Skeletal muscle tissue (tissue), 4 donors: ENCODE data around the gene EDC3. TPM values are rescaled to one million over a fixed set of nuclear protein-coding genes. Genes with fewer than 3 reads are reported as not detected.

Source experiments
- H3K27ac ChIP-seq: one replicate; pipeline ENCODE4 v1.7.0; 2013; ENCODE audit warnings: mild to moderate bottlenecking, low read depth, low read length, inconsistent platforms
- H3K27me3 ChIP-seq, 3 donors: one replicate each; pipeline ENCODE4 v1.7.0; 2013; ENCODE audit warnings: low read length in 3 of 3; ENCODE audit not compliant: control insufficient read depth in 3 of 3, insufficient read depth in 3 of 3
- H3K36me3 ChIP-seq, 3 donors: one replicate each; pipeline ENCODE4 v1.7.0; 2013; ENCODE audit warnings: low read length in 3 of 3; ENCODE audit not compliant: control insufficient read depth in 3 of 3, insufficient read depth in 3 of 3
- H3K4me1 ChIP-seq, 3 donors: one replicate each; pipeline ENCODE4 v1.7.0; 2013; ENCODE audit warnings: low read length in 3 of 3, mild to moderate bottlenecking in 3 of 3; ENCODE audit not compliant: control insufficient read depth in 3 of 3, insufficient read depth in 3 of 3
- H3K4me3 ChIP-seq, 3 donors: one replicate each; pipeline ENCODE4 v1.7.0; 2013; ENCODE audit warnings: low read length in 3 of 3
- H3K9ac ChIP-seq, 3 donors: one replicate each; pipeline ENCODE4 v1.7.0; 2013; ENCODE audit warnings: low read length in 3 of 3, mild to moderate bottlenecking in 3 of 3, moderate library complexity in 2 of 3, low read depth in 1 of 3
- H3K9me3 ChIP-seq, 3 donors: one replicate each; pipeline ENCODE4 v1.7.0; 2013; ENCODE audit warnings: low read length in 3 of 3; ENCODE audit not compliant: control insufficient read depth in 3 of 3
- total RNA-seq: library from RNA; depleted of rRNA; stranded (reverse); fragments of >200 nt; gene quantifications from one replicate; pipeline ENCODE4 v1.2.3, GENCODE V29; 2014
- donor health status: Osteomylitis.

The EDC3 gene
- total RNA-seq, 1 donor from 2014 or later = 16.2 TPM

DNA sequence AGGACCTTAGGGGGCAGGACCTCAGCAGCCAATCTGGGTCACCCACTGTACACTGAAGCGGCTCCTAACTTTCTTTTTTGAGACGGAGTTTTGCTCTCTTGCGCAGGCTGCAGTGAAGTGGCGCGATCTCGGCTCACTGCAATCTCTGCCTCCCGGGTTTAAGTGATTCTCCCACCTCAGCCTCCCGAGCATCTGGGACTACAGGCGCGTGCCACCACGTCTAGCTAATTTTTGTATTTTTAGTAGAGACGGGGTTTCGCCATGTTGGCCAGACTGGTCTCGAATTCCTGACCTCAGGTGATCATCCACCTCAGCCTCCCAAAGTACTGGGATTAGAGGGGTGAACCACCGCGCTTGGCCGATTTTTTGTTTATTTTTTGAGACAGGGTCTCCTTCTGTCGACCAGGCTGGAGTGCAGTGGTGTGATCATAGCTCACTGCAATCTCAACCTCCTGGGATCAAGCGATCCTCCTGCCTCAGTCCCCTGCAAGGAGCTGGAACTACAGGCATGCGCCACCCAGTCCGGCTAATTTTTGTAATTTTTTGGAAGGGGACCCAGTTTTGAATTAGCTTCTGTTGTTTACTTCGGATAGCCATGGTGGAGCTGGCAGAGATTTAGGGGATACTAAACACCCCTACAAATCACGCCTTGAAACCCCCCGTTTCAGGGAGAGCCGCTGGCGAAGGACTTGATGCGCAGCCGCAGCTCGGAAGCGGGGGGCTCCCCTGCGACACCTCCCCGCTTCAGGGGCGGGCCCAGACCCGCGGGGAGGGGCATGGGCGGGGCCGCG lies 81.7 kb downstream of the EDC3 start:
- H3K9me3 ChIP-seq = no peaks in the 10 kb centered on the region
- H3K4me3 ChIP-seq = peak overlapping the region; percentile 71 to 97 (median 96)
- H3K27me3 ChIP-seq = no peaks in the 10 kb centered on the region
- H3K4me1 ChIP-seq = peaks cover 33 to 37% (median 33%) of the 10 kb centered on the region in 3 donors
- peak overlapping the region; percentile 72 to 100 (median 74) for H3K9ac ChIP-seq
- H3K36me3 ChIP-seq = peaks cover 1 to 7% (median 3%) of the 10 kb centered on the region in 3 donors
- peak overlapping the region; percentile 99 for H3K27ac ChIP-seq

DNA sequence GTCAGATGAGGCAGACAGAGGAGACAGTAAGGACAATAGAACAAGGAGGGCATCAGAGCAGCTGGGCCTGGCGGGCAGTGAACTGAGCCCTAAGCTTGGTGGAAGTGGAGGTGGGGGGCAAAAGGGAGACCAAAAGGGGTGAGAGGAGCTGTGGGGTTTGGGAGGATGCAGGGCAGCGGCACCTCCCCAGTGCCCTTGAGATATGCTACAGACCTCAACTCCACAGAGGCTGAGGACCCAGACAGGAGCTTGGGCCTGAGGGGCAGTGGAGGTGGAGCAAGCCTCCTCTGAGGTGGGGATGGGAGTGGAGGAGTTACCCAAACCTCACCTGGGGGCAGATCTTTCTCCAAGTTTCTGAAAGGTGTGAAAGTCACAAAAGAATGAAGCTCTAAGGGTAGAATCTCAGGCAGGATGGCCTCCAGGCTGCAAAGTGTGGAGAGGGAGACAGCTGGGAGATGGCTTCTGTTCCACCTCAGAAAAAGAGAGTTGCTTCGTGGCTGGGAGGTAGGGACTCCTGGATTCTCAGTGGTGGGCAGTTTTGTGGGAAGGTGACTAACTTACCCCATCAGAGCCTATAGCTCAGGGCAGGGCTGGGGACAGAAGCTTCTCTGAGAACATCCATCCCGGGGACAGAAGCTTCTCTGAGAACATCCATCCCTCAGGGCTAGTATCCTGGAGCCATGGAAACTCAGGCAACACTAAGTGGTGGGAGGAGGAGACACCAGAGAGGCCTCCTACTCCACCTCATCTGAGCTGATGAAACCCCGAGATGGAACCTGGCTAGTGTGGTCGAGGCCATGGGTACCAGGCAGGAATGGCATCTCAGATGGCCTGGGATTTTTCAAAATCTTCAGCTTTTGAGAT lies 82.5 kb downstream of the EDC3 start:
- Histone ChIP-seq H3K4me3 (no peak overlapping the region), H3K9me3 (no peaks in the 10 kb centered on the region), H3K27me3 (no peaks in the 10 kb centered on the region), H3K4me1 (peaks cover 24 to 29% (median 24%) of the 10 kb centered on the region in 3 donors), H3K36me3 (peaks cover 0 to 2% (median 0%) of the 10 kb centered on the region in 3 donors), H3K27ac (no peak overlapping the region), H3K9ac (no peak overlapping the region)

DNA sequence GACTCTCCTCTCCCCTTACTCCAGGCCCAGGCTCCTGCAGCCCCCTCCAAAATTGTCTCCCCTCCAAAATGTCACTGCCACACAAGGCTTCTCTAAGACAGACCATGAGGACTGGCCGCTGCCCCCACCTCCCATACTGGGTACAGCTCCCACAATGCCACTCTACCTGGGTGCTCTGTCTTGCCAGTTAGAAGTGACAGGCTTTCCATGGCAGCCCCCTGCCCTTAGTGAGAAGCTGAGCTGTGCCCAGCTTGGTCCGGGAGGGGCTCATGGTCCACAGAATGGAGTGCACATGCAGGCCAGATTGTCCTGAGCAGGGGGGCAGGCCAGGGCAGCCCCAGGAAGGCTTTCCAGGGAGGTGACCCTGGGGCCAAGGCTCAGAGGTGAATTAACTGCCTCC lies 83.1 kb downstream of the EDC3 start:
- Histone ChIP-seq H3K27ac (no peak overlapping the region), H3K4me3 (no peak overlapping the region), H3K36me3 (peaks cover 0 to 2% (median 0%) of the 10 kb centered on the region in 3 donors), H3K4me1 (peaks cover 18 to 22% (median 18%) of the 10 kb centered on the region in 3 donors), H3K9ac (no peak overlapping the region), H3K9me3 (no peaks in the 10 kb centered on the region), H3K27me3 (no peaks in the 10 kb centered on the region)

DNA sequence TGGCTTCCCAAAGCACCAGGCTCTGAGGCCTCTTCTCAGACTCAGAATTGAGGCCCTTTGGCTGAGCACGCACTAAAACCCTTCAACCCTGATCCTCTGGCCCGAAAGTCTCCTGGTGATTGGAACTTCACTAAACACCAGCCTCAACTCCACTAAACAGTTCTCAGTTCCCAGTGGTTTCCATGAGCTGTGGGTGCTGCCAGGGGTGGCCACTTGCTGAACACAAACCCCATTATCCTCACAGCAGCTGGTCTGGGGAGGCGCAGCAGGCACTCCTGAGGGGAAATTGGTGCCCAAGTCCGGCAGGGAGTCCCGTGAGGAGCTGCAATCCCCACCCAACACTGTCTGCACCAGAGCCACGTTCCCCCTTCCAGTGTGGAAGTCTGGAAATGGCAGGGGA lies 84.0 kb downstream of the EDC3 start:
- H3K4me1 ChIP-seq = peaks cover 9 to 14% (median 10%) of the 10 kb centered on the region in 3 donors
- H3K36me3 ChIP-seq = peaks cover 0 to 2% (median 0%) of the 10 kb centered on the region in 3 donors
- no peaks in the 10 kb centered on the region for H3K9me3 ChIP-seq
- no peak overlapping the region for H3K9ac ChIP-seq
- H3K4me3 ChIP-seq = no peak overlapping the region
- H3K27me3 ChIP-seq = no peaks in the 10 kb centered on the region
- no peak overlapping the region for H3K27ac ChIP-seq

DNA sequence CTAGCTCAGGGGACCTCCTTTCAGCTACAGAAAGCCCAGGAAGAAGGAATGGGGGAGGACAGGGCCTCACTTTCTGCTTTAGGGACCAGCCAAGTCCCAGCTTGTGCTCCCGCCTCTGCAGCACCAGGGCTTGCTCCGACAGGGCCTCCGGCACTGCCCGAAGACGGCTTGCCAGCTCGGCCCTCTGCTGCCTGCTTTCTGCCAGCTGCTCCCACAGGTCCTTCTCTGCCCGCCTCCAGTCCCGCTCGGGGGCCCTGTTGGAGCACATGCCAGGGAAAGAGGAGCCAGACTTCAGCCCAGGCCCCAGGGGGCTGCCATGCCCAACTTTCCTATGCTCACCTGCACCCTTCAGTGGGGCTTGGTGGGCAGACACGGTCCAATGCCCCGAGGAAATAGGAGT lies 84.5 kb downstream of the EDC3 start:
- H3K4me1 ChIP-seq = peaks cover 4 to 9% (median 5%) of the 10 kb centered on the region in 3 donors
- no peaks in the 10 kb centered on the region for H3K27me3 ChIP-seq
- H3K9ac ChIP-seq = no peak overlapping the region
- H3K9me3 ChIP-seq = no peaks in the 10 kb centered on the region
- no peak overlapping the region for H3K4me3 ChIP-seq
- H3K36me3 ChIP-seq = peaks cover 0 to 2% (median 0%) of the 10 kb centered on the region in 3 donors
- no peak overlapping the region for H3K27ac ChIP-seq

DNA sequence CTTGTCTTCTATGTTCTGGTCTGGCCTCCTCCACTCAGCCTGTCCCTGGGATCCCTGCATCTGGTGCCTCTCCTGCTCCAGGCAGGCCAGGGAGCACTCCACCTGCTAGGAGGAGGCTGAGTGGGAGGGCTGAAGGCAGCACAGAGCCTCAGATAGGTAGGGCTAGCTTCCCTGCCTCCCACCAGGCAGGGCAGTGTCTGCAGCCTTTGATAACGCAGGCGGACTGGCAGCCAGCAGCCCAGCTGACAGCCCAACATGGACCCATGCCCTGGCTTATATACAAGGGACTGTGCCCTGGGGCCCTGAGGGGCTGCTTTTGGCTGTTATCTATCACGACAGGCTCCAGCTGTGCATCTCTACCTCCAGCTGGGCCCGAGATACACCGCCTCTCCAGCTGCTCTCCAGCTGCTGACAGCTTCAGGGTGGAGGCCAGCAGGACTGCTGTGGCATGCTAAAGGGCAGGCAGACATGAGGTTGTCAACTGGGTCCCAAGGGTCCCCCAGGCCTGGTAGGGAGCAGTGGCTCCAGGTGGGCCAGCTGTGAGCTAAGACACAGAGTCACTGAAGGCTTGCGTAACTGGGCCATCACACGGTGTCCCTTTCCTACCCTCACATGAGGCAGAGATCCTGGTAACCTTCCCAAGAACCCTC lies 85.4 kb downstream of the EDC3 start:
- Histone ChIP-seq H3K4me1 (peaks cover 0 to 9% (median 0%) of the 10 kb centered on the region in 3 donors), H3K27ac (no peak overlapping the region), H3K9me3 (no peaks in the 10 kb centered on the region)

DNA sequence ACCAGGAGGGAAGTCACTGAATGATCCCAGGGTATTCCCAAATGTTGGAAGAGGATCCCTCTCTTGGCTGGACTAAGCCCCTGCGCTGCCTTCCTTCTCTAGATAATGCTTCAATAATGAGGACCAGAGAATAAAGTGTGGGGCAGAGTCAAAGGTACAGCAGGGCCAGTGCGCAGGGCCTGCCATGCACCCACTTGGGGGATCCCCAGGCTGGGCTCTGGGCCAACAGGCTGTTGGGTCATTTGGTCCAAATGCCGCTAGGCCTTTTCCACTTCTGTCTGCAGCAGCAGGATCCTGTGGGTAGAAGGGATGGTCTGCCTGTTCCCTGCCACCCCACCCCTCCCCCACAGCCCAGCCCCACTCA lies 85.9 kb downstream of the EDC3 start:
- Histone ChIP-seq H3K9me3 (no peaks in the 10 kb centered on the region), H3K27me3 (no peaks in the 10 kb centered on the region), H3K4me1 (peaks cover 0 to 6% (median 0%) of the 10 kb centered on the region in 3 donors), H3K27ac (no peak overlapping the region), H3K4me3 (no peak overlapping the region), H3K9ac (no peak overlapping the region), H3K36me3 (no peaks in the 10 kb centered on the region)

More for the DNA sequence above, 85.4 kb downstream of the EDC3 start:
- Histone ChIP-seq H3K4me3 (no peak overlapping the region), H3K9ac (no peak overlapping the region), H3K36me3 (no peaks in the 10 kb centered on the region), H3K27me3 (no peaks in the 10 kb centered on the region)

DNA sequence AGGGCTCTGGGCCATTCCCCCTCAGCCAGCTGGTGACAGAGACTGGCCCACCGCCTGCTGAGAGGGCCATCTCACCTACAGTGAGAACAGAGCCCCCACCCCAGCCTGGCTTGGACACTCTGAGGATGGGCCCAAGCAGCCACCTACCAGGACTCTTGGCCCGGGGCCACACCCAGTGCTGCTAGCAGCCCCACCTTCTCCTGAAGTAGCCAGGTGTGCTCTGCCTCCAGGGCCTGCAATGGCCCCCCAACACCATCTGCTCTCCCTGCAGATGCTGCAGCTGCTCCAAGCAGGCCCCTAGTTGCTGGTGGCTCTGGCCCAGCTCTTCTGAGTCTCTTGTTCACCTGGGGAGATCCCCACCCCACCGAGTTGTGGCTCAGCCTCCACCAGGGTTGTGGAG lies 87.0 kb downstream of the EDC3 start:
- Histone ChIP-seq H3K36me3 (no peaks in the 10 kb centered on the region), H3K27me3 (no peaks in the 10 kb centered on the region), H3K9me3 (no peaks in the 10 kb centered on the region), H3K27ac (no peak overlapping the region), H3K4me3 (no peak overlapping the region), H3K4me1 (peaks cover 0 to under 1% (median 0%) of the 10 kb centered on the region in 3 donors), H3K9ac (no peak overlapping the region)

DNA sequence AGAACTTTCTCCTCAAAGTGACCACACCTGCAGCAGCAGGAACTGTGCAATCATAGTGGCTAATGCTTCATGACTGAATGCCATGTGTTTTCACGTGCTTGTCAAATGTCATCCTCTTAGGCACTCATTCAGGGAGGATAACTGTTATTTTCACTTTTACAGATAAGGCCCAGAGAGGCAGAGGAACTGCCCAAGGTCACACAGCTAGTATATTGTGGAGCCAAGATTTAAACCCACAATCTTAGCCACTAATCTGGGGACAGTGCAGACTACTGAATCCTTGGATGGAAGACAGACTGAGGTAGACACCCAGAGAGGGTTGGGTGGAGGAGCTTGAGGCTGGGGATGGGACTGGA lies 90.1 kb downstream of the EDC3 start:
- H3K9me3 ChIP-seq = no peaks in the 10 kb centered on the region
- no peak overlapping the region for H3K27ac ChIP-seq
- no peaks in the 10 kb centered on the region for H3K36me3 ChIP-seq
- no peaks in the 10 kb centered on the region for H3K27me3 ChIP-seq
- H3K4me3 ChIP-seq = no peak overlapping the region
- peaks cover 5 to 6% (median 5%) of the 10 kb centered on the region in 3 donors for H3K4me1 ChIP-seq
- H3K9ac ChIP-seq = no peak overlapping the region
